Right atrium auricular region (tissue), 2 donors: ENCODE results near the gene N4BP2. TPM values are rescaled to one million over a fixed set of nuclear protein-coding genes. Genes with fewer than 3 reads are reported as not detected.

ENCODE experiments used
- DNase-seq: peaks from one replicate; pipeline ENCODE4 v3.0.0-alpha.2; 2019; ENCODE audit warnings: low spot score
- H3K27ac ChIP-seq, 2 donors: fragments of 200-600 bp; sonication (generic); 1 replicate in 1 of 2; 2 replicates in 1 of 2; pipeline ENCODE4 v1.5.1; 2016 to 2019
- H3K27me3 ChIP-seq, 2 donors: fragments of 200-600 bp; sonication (generic); one replicate each; pipeline versions ENCODE4 v1.5.1 to v1.6.0; 2017 to 2019
- H3K36me3 ChIP-seq: fragments of 200-600 bp; sonication (generic); one replicate; pipeline ENCODE4 v1.5.1; 2016
- H3K4me1 ChIP-seq, 2 donors: fragments of 200-600 bp; sonication (generic); one replicate each; pipeline versions ENCODE4 v1.5.1 to v1.6.0; 2017 to 2019
- H3K4me3 ChIP-seq, 2 donors: fragments of 200-600 bp; sonication (generic); 1 replicate in 1 of 2; 2 replicates in 1 of 2; pipeline ENCODE4 v1.5.1; 2017 to 2019; ENCODE audit warnings: mild to moderate bottlenecking in 1 of 2, moderate library complexity in 1 of 2
- H3K9me3 ChIP-seq, 2 donors: fragments of 200-600 bp; sonication (generic); one replicate each; pipeline ENCODE4 v1.5.1; 2019
- total RNA-seq, 2 donors: library from RNA; depleted of rRNA; stranded (reverse); fragments of >200 nt; gene quantifications; one replicate each; pipeline ENCODE4 v1.1.0, GENCODE V29; 2016
- TF ChIP-seq, protein P1 (sequence below), 2 donors: fragments of 200-600 bp; sonication (generic); IDR thresholded peaks; one replicate each; pipeline ENCODE4 v1.5.1; 2019; ENCODE audit warnings: antibody characterized with exemption in 2 of 2

N4BP2 gene
- total RNA-seq, 2 donors from 2014 or later: 3.2 to 6.4 TPM

DNA sequence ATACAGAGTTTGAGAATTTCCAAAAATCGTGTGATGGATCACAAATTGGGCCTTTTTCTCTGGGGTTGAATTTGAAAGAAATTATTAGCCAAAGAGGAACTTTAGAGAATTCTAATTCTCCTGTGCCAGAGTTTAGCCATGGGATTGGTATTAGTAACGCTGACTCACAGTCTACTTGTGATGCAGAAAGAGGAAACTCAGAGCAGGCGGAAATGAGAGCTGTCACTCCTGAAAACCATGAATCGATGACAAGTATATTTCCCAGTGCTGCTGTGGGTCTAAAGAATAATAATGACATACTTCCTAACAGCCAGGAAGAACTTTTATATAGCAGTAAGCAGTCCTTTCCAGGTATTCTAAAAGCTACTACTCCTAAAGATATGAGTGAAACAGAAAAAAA lies 64.9 kb downstream of the N4BP2 start:
- no peaks in the 10 kb centered on the region for H3K9me3 ChIP-seq
- H3K36me3 ChIP-seq: peaks cover 4% of the 10 kb centered on the region
- H3K4me3 ChIP-seq: no peak overlapping the region
- no peak overlapping the region for H3K27ac ChIP-seq
- TF ChIP-seq, protein P1, sequence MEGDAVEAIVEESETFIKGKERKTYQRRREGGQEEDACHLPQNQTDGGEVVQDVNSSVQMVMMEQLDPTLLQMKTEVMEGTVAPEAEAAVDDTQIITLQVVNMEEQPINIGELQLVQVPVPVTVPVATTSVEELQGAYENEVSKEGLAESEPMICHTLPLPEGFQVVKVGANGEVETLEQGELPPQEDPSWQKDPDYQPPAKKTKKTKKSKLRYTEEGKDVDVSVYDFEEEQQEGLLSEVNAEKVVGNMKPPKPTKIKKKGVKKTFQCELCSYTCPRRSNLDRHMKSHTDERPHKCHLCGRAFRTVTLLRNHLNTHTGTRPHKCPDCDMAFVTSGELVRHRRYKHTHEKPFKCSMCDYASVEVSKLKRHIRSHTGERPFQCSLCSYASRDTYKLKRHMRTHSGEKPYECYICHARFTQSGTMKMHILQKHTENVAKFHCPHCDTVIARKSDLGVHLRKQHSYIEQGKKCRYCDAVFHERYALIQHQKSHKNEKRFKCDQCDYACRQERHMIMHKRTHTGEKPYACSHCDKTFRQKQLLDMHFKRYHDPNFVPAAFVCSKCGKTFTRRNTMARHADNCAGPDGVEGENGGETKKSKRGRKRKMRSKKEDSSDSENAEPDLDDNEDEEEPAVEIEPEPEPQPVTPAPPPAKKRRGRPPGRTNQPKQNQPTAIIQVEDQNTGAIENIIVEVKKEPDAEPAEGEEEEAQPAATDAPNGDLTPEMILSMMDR (IDR thresholded peaks at IDR 0.05): no peak
- no peak for DNase-seq
- no peaks in the 10 kb centered on the region for H3K4me1 ChIP-seq
- no peaks in the 10 kb centered on the region for H3K27me3 ChIP-seq

DNA sequence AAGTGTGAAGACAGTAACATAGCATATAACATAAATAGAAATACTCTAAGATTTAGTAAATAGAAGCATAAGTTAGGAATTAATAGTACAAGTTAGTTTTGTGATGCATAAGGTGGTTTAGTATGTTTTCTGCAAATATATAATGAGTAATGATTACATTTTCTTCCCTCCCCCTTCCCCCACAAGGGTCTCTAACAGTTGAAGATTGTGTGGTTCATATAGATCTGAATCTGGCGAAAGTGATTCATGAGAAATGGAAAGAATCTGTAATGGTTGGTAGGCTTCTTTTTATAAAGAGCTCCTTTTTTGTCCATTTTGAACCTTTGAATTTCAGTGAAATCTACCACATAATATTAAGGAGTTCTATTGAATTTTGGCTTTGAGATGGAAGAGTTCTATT lies 66.3 kb downstream of the N4BP2 start:
- peaks cover 4% of the 10 kb centered on the region for H3K36me3 ChIP-seq
- no peak for DNase-seq

DNA sequence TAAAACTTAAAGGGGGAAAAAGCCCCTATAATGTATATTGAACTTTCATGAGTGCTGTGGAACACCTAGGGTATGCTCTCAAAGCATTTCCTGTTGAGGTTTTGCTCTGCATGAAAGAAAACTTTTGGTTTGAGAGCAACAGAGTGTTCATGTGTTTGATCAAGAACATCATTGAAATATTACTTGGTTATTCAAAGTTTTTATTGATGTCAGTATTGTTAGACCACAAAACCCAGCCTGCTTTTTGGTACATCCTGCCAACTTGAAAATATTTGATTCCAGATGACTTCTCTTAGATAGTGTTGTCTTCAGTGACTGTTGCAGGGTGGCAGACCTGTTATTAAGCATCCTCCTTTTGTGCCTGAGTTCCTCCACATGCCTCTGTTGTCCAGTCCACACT lies 68.0 kb downstream of the N4BP2 start:
- H3K4me1 ChIP-seq: no peaks in the 10 kb centered on the region
- no peak overlapping the region for H3K27ac ChIP-seq
- peaks cover 4% of the 10 kb centered on the region for H3K36me3 ChIP-seq
- H3K4me3 ChIP-seq: no peak overlapping the region
- H3K9me3 ChIP-seq: no peaks in the 10 kb centered on the region
- no peaks in the 10 kb centered on the region for H3K27me3 ChIP-seq
- TF ChIP-seq, protein P1 (IDR thresholded peaks at IDR 0.05): no peak
- no peak for DNase-seq

More for the DNA sequence above, 66.3 kb downstream of the N4BP2 start:
- Histone ChIP-seq H3K27me3 (no peaks in the 10 kb centered on the region), H3K27ac (no peak overlapping the region), H3K4me3 (no peak overlapping the region), H3K4me1 (no peaks in the 10 kb centered on the region), H3K9me3 (no peaks in the 10 kb centered on the region)
- TF ChIP-seq, protein P1 (IDR thresholded peaks at IDR 0.05): no peak

DNA sequence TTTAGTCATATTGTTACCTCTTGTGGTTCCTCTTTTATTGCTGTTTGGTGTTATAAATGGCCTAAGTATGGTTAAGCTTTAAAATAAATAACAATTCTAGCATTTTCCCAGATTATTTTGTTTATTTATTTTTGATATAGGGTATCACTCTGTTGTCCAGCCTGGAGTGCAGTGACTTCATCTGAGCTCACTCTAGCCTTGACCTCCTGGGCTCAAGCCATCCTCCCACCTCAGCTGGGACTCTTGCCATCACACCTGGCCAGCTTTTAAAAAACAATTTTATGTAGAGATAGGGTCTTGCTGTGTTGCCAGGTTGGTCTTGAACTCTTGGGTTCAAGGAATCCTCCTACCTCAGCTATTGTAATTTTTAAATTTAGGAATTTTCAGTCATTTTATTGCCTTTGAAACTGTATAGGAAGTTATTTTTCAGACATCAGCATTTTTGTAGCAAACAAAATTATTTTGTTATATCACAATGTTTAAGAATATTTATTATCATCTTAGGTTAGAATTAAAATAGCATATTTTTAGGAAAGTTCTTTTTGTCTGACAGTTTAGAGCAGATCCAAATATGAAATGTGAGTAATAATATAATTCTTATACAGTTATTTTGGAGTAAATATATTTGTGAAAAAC lies 73.9 kb downstream of the N4BP2 start:
- no peaks in the 10 kb centered on the region for H3K9me3 ChIP-seq
- TF ChIP-seq, protein P1 (IDR thresholded peaks at IDR 0.05): no peak
- no peak for DNase-seq

DNA sequence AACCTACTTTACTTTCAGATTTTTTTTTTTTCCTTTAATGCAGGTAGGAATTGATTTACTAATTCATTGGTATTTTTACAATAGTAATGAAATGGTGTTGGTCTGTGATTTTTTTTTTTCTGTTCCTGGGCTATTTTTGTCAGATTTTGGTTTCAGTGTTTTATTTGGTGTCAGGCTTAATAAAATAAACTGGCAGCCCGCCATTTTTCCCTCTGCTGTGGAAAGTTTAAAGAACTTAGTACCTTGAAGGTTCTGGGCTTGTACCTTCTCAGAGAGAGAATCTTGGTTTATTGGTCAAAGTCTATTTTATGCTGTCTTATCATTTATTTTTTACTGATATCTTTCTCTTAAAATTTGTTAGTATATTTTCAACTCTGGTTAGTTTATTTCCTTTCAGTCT lies 76.2 kb downstream of the N4BP2 start:
- Histone ChIP-seq H3K9me3 (no peaks in the 10 kb centered on the region), H3K36me3 (no peaks in the 10 kb centered on the region), H3K27ac (no peak overlapping the region), H3K4me1 (no peaks in the 10 kb centered on the region), H3K4me3 (no peak overlapping the region), H3K27me3 (no peaks in the 10 kb centered on the region)
- TF ChIP-seq, protein P1 (IDR thresholded peaks at IDR 0.05): no peak
- no peak for DNase-seq

More for the DNA sequence above, 73.9 kb downstream of the N4BP2 start:
- Histone ChIP-seq H3K27me3 (no peaks in the 10 kb centered on the region), H3K36me3 (no peaks in the 10 kb centered on the region), H3K4me1 (no peaks in the 10 kb centered on the region), H3K4me3 (no peak overlapping the region), H3K27ac (no peak overlapping the region)
